Measurements from ENCODE around the gene AUTS2. TPM values are rescaled to one million over a fixed set of nuclear protein-coding genes. Genes with fewer than 3 reads are reported as not detected.

The AUTS2 gene
- total RNA-seq, 1 experiment from 2014 or later: 50.0 TPM

DNA sequence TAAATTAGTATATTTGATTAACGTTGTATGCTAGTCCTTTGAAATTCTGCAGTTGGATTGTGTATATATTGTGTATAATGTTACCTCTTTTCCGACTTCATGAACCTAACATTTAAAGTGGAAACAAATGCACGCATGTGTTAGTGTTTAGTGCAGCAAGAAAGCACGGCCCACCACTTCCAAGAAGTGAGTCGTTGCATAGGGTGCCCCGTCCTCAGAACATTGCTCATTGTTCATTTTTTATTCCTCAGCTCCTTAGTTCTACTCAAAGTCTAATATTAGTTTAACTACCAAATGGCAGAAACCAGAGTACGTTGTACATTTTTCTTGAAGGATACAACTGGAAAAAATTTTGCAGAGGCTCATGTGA is 407.6 kb downstream of the AUTS2 start:
- Mint-ChIP-seq H3K27me3 (ENCODE audit: low read depth) (no peaks in the 10 kb centered on the region), H3K9me3 (no peaks in the 10 kb centered on the region), H3K36me3 (no peaks in the 10 kb centered on the region), H3K4me3 (no peak overlapping the region), H3K4me1 (peaks cover 6% of the 10 kb centered on the region; the same call in 1 of the 2 replicates), H3K27ac (no peak overlapping the region)
- CTCF ChIA-PET: interaction anchor here (0.8 kb wide), 1 partner anchor 409 kb away, joined by 4 read pairs; no protein-coding TSS in a partner anchor
- DNase-seq (ENCODE audit: low spot score) (no peak), ATAC-seq (no peak)
- POLR2A ChIA-PET: no interaction called here
- TF ChIP-seq E2F1 (CRISPR knock-in tag; IDR thresholded peaks at IDR 0.05): no peak
- no peak for TF ChIP-seq NFATC4 (CRISPR knock-in tag; IDR thresholded peaks at IDR 0.05)
- no peak for TF ChIP-seq MXD4 (CRISPR knock-in tag; IDR thresholded peaks at IDR 0.05; ENCODE audit: borderline replicate concordance)
- TF ChIP-seq USF1 (CRISPR knock-in tag; IDR thresholded peaks at IDR 0.05): no peak
- TF ChIP-seq, protein P1, sequence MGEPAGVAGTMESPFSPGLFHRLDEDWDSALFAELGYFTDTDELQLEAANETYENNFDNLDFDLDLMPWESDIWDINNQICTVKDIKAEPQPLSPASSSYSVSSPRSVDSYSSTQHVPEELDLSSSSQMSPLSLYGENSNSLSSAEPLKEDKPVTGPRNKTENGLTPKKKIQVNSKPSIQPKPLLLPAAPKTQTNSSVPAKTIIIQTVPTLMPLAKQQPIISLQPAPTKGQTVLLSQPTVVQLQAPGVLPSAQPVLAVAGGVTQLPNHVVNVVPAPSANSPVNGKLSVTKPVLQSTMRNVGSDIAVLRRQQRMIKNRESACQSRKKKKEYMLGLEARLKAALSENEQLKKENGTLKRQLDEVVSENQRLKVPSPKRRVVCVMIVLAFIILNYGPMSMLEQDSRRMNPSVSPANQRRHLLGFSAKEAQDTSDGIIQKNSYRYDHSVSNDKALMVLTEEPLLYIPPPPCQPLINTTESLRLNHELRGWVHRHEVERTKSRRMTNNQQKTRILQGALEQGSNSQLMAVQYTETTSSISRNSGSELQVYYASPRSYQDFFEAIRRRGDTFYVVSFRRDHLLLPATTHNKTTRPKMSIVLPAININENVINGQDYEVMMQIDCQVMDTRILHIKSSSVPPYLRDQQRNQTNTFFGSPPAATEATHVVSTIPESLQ (CRISPR knock-in tag; IDR thresholded peaks at IDR 0.05): no peak
- no peak for TF ChIP-seq RORB (CRISPR knock-in tag; IDR thresholded peaks at IDR 0.05)
- no peak for TF ChIP-seq ZBTB21 (CRISPR knock-in tag; IDR thresholded peaks at IDR 0.05; ENCODE audit: borderline replicate concordance)

- Mint-ChIP-seq H3K4me1 (peaks cover 6% of the 10 kb centered on the region; the same call in 1 of the 2 replicates), H3K9me3 (no peaks in the 10 kb centered on the region), H3K36me3 (no peaks in the 10 kb centered on the region), H3K4me3 (no peak overlapping the region), H3K27ac (no peak overlapping the region), H3K27me3 (ENCODE audit: low read depth) (no peaks in the 10 kb centered on the region)
- CTCF ChIA-PET: interaction anchor here (0.8 kb wide), 1 partner anchor 409 kb away, joined by 4 read pairs; no protein-coding TSS in a partner anchor
- no peak for ATAC-seq
- DNase-seq (ENCODE audit: low spot score): no peak
- no peak for TF ChIP-seq ESRRA (CRISPR knock-in tag; IDR thresholded peaks at IDR 0.05; ENCODE audit: borderline replicate concordance)
- POLR2A ChIA-PET: no interaction called here
Observed at GRCh38 chr7:70006261-70006920, 408.1 kb downstream of the AUTS2 start.

DNA sequence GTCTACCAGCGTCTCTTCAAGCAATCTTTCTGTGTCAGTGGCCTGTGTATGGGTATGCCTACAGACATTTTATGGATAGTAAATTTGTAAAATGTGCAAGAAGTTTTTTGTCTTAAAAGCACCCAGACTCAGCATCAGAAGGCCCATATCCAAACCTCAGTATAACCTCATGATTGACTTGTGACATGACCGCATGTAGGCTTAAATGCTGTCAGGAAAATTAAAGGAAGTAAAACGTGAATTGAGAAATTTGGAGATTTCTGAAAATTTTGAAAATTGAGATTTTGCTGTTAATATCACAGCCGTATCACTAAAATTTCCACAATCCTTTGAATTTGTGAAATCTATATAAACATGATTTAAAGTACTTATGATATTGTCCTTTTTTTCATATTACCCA is 410.2 kb downstream of the AUTS2 start:
- Mint-ChIP-seq H3K36me3 (no peaks in the 10 kb centered on the region), H3K4me1 (peaks cover 18% of the 10 kb centered on the region), H3K27ac (no peak overlapping the region), H3K9me3 (no peaks in the 10 kb centered on the region), H3K4me3 (no peak overlapping the region), H3K27me3 (ENCODE audit: low read depth) (no peaks in the 10 kb centered on the region)
- ChIA-PET POLR2A (no interaction called here), CTCF (no interaction called here)
- TF ChIP-seq SMAD4 (CRISPR knock-in tag; IDR thresholded peaks at IDR 0.05): no peak
- DNase-seq (ENCODE audit: low spot score): no peak
- no peak for ATAC-seq

DNA sequence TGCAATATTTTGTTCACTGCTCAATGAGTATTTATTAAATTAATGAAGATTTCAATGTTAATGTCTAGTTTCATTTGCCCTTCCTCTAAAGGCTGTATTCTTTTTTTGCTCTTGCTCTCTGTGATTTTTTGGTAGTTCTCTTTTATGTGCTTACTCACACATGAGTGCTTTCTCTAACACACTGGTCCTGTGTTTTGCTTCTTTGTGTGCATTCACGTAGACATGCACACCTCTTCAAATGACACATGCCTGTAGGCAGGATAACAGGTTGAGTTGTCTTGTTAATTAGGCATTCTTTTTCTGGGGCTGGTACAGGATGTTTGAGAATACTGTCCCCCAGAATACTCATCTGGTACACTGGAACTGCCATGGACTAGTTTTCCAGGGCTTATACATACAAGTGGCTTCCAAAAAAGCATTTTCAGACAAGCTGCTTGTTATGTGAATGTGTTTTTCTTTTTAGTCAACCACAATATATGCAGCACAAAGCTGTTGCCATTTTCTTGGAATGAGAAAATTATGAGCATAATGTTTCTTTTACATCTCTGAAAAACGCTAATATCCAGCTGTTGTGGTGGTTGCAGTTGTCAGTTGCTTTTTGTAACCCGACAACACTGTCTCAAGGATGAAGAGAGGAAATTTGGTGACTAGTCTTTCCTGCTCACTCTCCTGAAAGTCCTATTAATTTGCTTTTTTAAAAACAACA is 416.4 kb downstream of the AUTS2 start:
- no peak overlapping the region for H3K4me3 Mint-ChIP-seq
- POLR2A ChIA-PET: no interaction called here
- DNase-seq (ENCODE audit: low spot score): no peak
- no peaks in the 10 kb centered on the region for H3K36me3 Mint-ChIP-seq
- peaks cover 25% of the 10 kb centered on the region for H3K4me1 Mint-ChIP-seq
- H3K27me3 Mint-ChIP-seq (ENCODE audit: low read depth): no peaks in the 10 kb centered on the region
- ATAC-seq: no peak
- CTCF ChIA-PET: no interaction called here
- no peak overlapping the region for H3K27ac Mint-ChIP-seq
- H3K9me3 Mint-ChIP-seq: no peaks in the 10 kb centered on the region
- TF ChIP-seq OVOL2 (CRISPR knock-in tag; IDR thresholded peaks at IDR 0.05; ENCODE audit: borderline replicate concordance): no peak
- no peak for TF ChIP-seq CREB1 (CRISPR knock-in tag; IDR thresholded peaks at IDR 0.05)
- no peak for TF ChIP-seq NFATC4 (CRISPR knock-in tag; IDR thresholded peaks at IDR 0.05)
- TF ChIP-seq, protein P2, sequence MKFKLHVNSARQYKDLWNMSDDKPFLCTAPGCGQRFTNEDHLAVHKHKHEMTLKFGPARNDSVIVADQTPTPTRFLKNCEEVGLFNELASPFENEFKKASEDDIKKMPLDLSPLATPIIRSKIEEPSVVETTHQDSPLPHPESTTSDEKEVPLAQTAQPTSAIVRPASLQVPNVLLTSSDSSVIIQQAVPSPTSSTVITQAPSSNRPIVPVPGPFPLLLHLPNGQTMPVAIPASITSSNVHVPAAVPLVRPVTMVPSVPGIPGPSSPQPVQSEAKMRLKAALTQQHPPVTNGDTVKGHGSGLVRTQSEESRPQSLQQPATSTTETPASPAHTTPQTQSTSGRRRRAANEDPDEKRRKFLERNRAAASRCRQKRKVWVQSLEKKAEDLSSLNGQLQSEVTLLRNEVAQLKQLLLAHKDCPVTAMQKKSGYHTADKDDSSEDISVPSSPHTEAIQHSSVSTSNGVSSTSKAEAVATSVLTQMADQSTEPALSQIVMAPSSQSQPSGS (CRISPR knock-in tag; IDR thresholded peaks at IDR 0.05; ENCODE audit: borderline replicate concordance, low read depth): no peak
- no peak for TF ChIP-seq GRHL2 (CRISPR knock-in tag; IDR thresholded peaks at IDR 0.05; ENCODE audit: insufficient replicate concordance, severe bottlenecking)
- TF ChIP-seq SOX15 (CRISPR knock-in tag; IDR thresholded peaks at IDR 0.05): no peak
- no peak for TF ChIP-seq FOXP1 (CRISPR knock-in tag; IDR thresholded peaks at IDR 0.05; ENCODE audit: borderline replicate concordance)
- TF ChIP-seq ZBTB43 (CRISPR knock-in tag; IDR thresholded peaks at IDR 0.05): no peak
- TF ChIP-seq SMAD4 (CRISPR knock-in tag; IDR thresholded peaks at IDR 0.05): no peak
- TF ChIP-seq ATF1 (CRISPR knock-in tag; IDR thresholded peaks at IDR 0.05): no peak
- TF ChIP-seq ZNF317 (CRISPR knock-in tag; IDR thresholded peaks at IDR 0.05; ENCODE audit: borderline replicate concordance, low read depth): no peak
- TF ChIP-seq FOXK1 (CRISPR knock-in tag; IDR thresholded peaks at IDR 0.05): no peak
- no peak for TF ChIP-seq MLX (CRISPR knock-in tag; IDR thresholded peaks at IDR 0.05)
- no peak for TF ChIP-seq MYBL2 (CRISPR knock-in tag; IDR thresholded peaks at IDR 0.05)
